ENCODE results near the gene GRIFIN.

Gene GRIFIN

DNA sequence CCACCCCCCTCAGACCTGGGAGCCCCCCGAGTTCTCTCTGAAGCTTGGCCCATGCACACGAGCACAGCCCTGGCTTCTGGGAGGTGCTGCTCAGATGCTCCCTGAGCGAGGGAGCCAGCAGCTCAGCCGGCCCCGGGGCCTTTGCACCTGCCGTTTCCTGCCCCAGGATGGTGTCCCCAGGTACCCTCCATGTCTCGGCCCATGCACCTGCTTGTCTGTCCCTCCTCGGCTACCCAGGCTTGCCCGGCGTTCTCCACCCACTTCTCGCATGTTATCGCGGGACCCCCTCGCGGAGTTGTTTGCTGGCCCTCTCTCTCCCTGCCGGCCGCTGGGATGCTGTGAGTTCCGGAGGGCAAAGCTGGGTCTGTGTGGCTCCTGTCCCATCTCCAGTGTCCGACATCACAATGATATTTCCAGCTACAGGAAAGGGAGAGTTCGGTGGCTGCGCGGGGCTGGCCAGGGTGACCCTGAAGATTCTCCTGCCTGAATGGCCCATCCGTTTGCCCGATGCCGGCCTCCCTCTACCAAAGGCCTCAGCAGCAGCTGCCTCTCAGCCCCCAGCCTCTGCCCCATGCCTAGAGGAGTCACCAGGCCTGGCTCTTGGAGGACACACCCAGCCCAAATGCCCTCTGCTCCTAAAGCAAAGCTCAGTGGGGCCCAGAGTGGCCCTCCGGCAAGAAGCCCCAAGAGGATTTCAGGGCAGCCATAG lies 31.2 kb upstream of the GRIFIN start:
- Histone ChIP-seq H3K9me3 (no peaks in the 10 kb centered on the region), H3K27me3 (no peaks in the 10 kb centered on the region), H3K36me3 (no peaks in the 10 kb centered on the region), H3K4me3 (ENCODE audit: low read depth, low read length) (no peak overlapping the region), H3K4me1 (peaks cover 29% of the 10 kb centered on the region)
- no peak for DNase-seq
- TF ChIP-seq, protein P1, sequence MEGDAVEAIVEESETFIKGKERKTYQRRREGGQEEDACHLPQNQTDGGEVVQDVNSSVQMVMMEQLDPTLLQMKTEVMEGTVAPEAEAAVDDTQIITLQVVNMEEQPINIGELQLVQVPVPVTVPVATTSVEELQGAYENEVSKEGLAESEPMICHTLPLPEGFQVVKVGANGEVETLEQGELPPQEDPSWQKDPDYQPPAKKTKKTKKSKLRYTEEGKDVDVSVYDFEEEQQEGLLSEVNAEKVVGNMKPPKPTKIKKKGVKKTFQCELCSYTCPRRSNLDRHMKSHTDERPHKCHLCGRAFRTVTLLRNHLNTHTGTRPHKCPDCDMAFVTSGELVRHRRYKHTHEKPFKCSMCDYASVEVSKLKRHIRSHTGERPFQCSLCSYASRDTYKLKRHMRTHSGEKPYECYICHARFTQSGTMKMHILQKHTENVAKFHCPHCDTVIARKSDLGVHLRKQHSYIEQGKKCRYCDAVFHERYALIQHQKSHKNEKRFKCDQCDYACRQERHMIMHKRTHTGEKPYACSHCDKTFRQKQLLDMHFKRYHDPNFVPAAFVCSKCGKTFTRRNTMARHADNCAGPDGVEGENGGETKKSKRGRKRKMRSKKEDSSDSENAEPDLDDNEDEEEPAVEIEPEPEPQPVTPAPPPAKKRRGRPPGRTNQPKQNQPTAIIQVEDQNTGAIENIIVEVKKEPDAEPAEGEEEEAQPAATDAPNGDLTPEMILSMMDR (IDR thresholded peaks at IDR 0.05; ENCODE audit: low read depth, low read length), result no peak

DNA sequence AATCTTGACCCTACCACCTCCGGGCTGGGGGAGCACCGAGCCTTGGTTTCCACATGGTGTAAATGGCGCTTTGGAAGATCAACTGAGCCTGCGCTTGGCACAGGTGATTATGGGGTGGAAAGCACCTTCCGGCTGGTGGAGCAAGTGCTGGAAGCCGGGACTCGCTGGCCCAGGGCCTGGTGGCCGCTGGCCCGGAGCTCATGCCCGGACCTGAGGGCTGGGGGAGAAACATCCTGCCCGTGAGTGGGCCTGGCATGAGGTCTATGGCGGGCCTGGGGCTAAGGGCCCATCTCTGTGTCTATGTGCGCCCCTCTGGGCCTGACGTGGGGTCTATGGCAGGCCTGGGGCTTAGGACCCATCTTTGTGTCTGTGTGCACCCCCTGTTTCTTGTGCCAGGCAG lies 29.2 kb upstream of the GRIFIN start:
- Histone ChIP-seq H3K9me3 (no peaks in the 10 kb centered on the region), H3K36me3 (no peaks in the 10 kb centered on the region), H3K27me3 (no peaks in the 10 kb centered on the region), H3K4me3 (ENCODE audit: low read depth, low read length) (no peak overlapping the region), H3K4me1 (peaks cover 16% of the 10 kb centered on the region)
- TF ChIP-seq, protein P1 (IDR thresholded peaks at IDR 0.05; ENCODE audit: low read depth, low read length), result no peak
- DNase-seq, result no peak

DNA sequence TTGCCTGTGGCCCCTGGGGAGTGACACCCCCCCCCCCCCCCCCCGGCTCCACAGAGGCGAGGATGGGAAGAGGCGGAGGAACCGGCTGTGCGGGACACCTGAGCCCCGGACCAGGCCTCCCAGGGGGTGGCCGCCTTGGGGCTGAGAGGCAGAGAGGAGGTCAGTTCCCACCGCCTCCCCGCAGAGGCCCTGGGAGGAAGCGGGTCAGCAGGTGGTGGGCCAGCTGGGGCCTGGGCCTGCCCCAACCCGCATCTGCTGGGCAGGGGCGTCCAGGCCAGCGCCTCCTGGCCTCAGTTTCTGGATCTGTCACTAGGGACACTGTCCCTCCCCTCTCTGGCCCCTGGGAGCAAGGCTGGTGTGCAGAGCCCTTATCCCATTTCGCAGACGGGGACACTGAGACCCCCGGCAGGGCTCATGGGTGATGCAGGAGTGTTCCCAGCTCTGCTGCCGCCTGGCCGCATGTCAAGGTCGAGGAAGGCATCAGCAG lies 28.7 kb upstream of the GRIFIN start:
- Histone ChIP-seq H3K27me3 (no peaks in the 10 kb centered on the region), H3K4me1 (peaks cover 16% of the 10 kb centered on the region), H3K9me3 (no peaks in the 10 kb centered on the region), H3K36me3 (no peaks in the 10 kb centered on the region), H3K4me3 (ENCODE audit: low read depth, low read length) (no peak overlapping the region)
- TF ChIP-seq, protein P1 (IDR thresholded peaks at IDR 0.05; ENCODE audit: low read depth, low read length), result no peak
- no peak for DNase-seq

DNA sequence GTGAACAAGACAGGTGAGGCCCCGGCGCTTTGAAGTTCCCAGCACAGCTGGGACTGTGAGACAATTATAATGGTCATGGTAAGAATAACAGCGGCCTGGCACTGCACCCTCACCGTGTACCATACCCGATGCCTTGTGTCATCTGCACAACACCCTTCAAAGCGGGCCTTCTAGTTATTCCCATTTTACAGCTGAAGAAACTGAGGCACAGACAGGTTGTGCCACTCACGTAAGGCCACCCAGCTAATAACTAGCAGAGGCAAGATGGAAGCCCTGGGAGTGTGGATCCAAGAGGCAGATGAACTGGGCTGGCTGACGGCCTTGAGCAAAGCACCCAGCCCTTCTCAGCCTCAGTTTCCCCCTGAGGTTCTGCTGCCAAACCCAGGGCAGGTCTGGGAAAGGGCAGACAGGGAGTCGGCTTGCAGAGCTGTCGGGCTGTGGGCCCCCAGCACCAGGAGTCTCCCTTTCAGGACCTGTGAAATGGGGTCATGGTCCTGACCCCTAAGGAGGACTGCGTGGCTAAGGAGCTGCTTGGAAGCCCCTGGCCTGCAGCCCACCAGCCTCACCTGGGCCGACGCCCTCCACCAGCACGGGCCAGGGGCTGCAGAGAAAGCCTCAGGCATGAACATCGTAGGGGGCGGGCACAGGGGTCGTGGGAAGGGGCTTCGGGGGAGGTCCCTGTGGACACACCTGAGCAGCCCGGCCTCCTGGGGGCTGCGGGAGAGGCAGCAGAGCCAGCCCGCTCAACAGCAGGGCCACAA lies 28.1 kb upstream of the GRIFIN start:
- Histone ChIP-seq H3K4me1 (peaks cover 13% of the 10 kb centered on the region), H3K36me3 (no peaks in the 10 kb centered on the region), H3K27me3 (no peaks in the 10 kb centered on the region), H3K9me3 (no peaks in the 10 kb centered on the region), H3K4me3 (ENCODE audit: low read depth, low read length) (no peak overlapping the region)
- TF ChIP-seq, protein P1 (IDR thresholded peaks at IDR 0.05; ENCODE audit: low read depth, low read length), result no peak
- no peak for DNase-seq

DNA sequence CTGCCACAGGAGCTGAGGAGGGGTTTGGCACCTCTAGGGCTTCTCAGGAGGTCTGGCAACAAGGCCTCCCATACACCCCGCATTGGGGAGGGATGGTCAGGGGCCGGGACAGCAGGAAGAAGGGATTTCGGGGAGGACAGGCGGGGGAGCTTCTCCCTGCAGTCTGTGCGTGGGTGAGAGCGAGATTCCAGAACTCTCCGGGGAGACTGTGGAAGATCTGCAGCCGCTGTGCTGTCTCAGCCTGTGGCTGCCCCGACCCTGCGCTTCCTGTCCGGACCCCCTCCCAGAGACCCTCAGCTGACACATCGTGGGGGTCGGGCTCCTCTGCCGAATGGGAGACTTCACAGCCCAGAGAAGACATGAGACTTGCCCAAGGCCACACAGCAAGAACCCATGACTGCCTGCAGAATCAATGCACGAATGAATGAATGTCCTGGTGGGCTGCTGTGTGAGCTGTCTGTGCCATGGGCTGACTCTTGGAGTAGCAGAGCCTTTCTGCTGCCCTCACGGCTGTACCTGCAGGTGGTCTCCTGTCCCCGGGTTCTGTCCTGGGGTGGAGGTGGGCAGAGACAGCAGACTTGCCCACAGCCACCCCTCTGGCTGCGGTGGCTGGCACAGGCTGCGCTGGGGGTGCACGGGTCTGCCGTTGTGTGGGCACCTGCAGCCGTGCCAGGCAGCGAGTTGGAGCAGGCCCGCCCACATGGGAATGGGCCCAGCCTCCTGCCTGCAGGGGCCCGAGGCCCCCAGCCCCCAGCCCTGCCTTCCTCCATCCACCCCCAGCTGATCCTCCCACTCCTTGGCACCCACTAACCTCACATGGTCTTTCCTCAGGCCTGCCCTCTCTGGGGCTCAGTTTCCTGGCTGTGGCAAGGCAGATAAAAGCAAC lies 27.1 kb upstream of the GRIFIN start:
- TF ChIP-seq, protein P1 (IDR thresholded peaks at IDR 0.05; ENCODE audit: low read depth, low read length), result no peak
- no peaks in the 10 kb centered on the region for H3K27me3 ChIP-seq
- H3K9me3 ChIP-seq, result no peaks in the 10 kb centered on the region
- H3K4me1 ChIP-seq, result peaks cover 3% of the 10 kb centered on the region
- H3K36me3 ChIP-seq, result no peaks in the 10 kb centered on the region
- no peak overlapping the region for H3K4me3 ChIP-seq (ENCODE audit: low read depth, low read length)
- no peak for DNase-seq

All from BE2C (cell line).